Measurements from ENCODE around the gene LMOD3. TPM values are rescaled to one million over a fixed set of nuclear protein-coding genes. Genes with fewer than 3 reads are reported as not detected.

Gene LMOD3
- total and polyA plus RNA-seq, 4 donors, result 0.12 TPM; not detected in 3

GRCh38 chr3:69137005-69137404 lies 14.6 kb upstream of the LMOD3 start:
- DNase-seq (no peak), ATAC-seq (ENCODE audit: low FRiP score) (no peak)
- no peaks in the 10 kb centered on the region for H3K4me1 ChIP-seq (ENCODE audit: control insufficient read depth in 1 of 2, insufficient read depth in 2 of 2, low read length in 2 of 2)
- no peak overlapping the region for H3K4me3 ChIP-seq (ENCODE audit: low read length in 2 of 2)
- peaks cover 2% of the 10 kb centered on the region for H3K9me3 ChIP-seq (ENCODE audit: control insufficient read depth, low read length)
- no peaks in the 10 kb centered on the region for H3K36me3 ChIP-seq (ENCODE audit: control insufficient read depth in 1 of 2, insufficient read depth in 2 of 2, low read length in 1 of 2)
- H3K27ac ChIP-seq (ENCODE audit: low read depth in 1 of 2, low read length in 2 of 2), result no peak overlapping the region
- no peaks in the 10 kb centered on the region for H3K27me3 ChIP-seq (ENCODE audit: control insufficient read depth in 1 of 2, insufficient read depth in 2 of 2, low read length in 1 of 2)
- intact Hi-C loops (cut with DNase I), result no loop called here

DNA sequence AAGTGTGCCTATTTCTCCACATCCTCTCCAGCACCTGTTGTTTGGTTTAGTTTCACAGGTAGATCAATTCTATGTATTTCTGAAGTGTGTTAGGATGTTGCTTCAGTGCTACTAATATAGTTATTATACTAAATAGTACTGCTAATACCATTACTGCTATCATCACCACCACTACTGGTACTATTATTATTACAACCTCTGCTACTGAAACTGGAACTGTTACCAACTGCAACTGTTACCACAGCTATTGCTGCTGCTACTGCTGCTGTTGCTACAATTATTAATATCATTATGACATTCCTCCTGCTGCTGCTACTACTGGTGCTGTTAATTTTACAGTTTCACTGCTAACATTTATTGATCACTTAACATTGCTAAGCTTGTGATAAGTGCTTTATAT lies 8.3 kb upstream of the LMOD3 start:
- DNase-seq (no peak), ATAC-seq (ENCODE audit: low FRiP score) (no peak)
- Histone ChIP-seq H3K36me3 (ENCODE audit: control insufficient read depth in 1 of 2, insufficient read depth in 2 of 2, low read length in 1 of 2) (no peaks in the 10 kb centered on the region), H3K27ac (ENCODE audit: low read depth in 1 of 2, low read length in 2 of 2) (no peak overlapping the region), H3K4me3 (ENCODE audit: low read length in 2 of 2) (no peak overlapping the region), H3K4me1 (ENCODE audit: control insufficient read depth in 1 of 2, insufficient read depth in 2 of 2, low read length in 2 of 2) (no peaks in the 10 kb centered on the region), H3K27me3 (ENCODE audit: control insufficient read depth in 1 of 2, insufficient read depth in 2 of 2, low read length in 1 of 2) (peaks cover 0 to 2% of the 10 kb centered on the region in 2 donors), H3K9me3 (ENCODE audit: control insufficient read depth, low read length) (no peaks in the 10 kb centered on the region)
- intact Hi-C loops (cut with DNase I), result no loop called here

DNA sequence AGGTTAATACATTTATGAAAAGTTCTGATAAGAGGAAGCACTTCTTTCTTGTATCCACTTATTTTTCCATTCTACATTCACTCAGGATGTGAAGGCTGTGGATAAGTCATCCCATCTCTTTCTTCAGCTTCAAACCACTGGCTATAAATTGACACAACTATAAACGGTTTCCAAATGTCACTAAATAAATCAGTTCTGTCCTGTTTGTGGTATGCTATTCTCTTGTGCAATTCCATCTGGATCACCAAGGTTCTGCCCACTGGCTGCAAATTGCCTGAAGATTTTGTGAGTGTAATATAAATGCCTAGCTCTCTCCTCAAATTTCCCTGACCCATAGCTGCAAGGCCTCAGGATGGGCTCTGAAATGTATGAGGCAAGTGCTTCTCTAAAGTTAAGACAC lies 7.1 kb upstream of the LMOD3 start:
- intact Hi-C loops (cut with DNase I), result no loop called here
- no peak for DNase-seq
- peaks cover 0 to 2% of the 10 kb centered on the region in 2 donors for H3K27me3 ChIP-seq (ENCODE audit: control insufficient read depth in 1 of 2, insufficient read depth in 2 of 2, low read length in 1 of 2)
- 31 to 37% methylated on average over 1 of the region's 1 CpG for WGBS, 2 donors
- no peaks in the 10 kb centered on the region for H3K36me3 ChIP-seq (ENCODE audit: control insufficient read depth in 1 of 2, insufficient read depth in 2 of 2, low read length in 1 of 2)
- no peaks in the 10 kb centered on the region for H3K9me3 ChIP-seq (ENCODE audit: control insufficient read depth, low read length)
- H3K4me1 ChIP-seq (ENCODE audit: control insufficient read depth in 1 of 2, insufficient read depth in 2 of 2, low read length in 2 of 2), result no peaks in the 10 kb centered on the region
- no peak overlapping the region for H3K27ac ChIP-seq (ENCODE audit: low read depth in 1 of 2, low read length in 2 of 2)
- no peak for ATAC-seq (ENCODE audit: low FRiP score)
- H3K4me3 ChIP-seq (ENCODE audit: low read length in 2 of 2), result no peak overlapping the region

DNA sequence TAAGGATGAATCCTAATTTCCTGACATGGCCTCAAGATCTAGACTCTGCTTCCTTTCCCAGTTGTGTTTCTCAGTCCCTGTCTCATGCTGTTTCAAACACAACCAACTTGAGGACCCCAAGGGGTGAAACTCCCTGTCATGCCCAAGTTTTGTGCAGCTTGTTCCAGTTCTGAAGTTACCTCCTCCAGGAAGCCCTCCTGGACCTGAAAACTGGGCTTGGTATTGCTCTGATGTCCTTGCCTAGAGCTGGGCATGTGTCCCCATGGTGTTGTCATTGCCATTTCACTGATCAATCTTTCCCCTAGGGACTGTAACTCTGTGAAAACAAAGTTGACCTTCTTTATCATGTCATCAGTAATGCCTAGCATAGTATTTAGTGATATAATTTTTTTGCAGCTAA lies 6.1 kb upstream of the LMOD3 start:
- Histone ChIP-seq H3K36me3 (ENCODE audit: control insufficient read depth in 1 of 2, insufficient read depth in 2 of 2, low read length in 1 of 2) (no peaks in the 10 kb centered on the region), H3K4me3 (ENCODE audit: low read length in 2 of 2) (no peak overlapping the region), H3K9me3 (ENCODE audit: control insufficient read depth, low read length) (no peaks in the 10 kb centered on the region), H3K27me3 (ENCODE audit: control insufficient read depth in 1 of 2, insufficient read depth in 2 of 2, low read length in 1 of 2) (peaks cover 0 to 2% of the 10 kb centered on the region in 2 donors), H3K4me1 (ENCODE audit: control insufficient read depth in 1 of 2, insufficient read depth in 2 of 2, low read length in 2 of 2) (no peaks in the 10 kb centered on the region), H3K27ac (ENCODE audit: low read depth in 1 of 2, low read length in 2 of 2) (no peak overlapping the region)
- intact Hi-C loops (cut with DNase I), result no loop called here
- DNase-seq (no peak), ATAC-seq (ENCODE audit: low FRiP score) (no peak)

- Histone ChIP-seq H3K4me1 (ENCODE audit: control insufficient read depth in 1 of 2, insufficient read depth in 2 of 2, low read length in 2 of 2) (no peaks in the 10 kb centered on the region), H3K9me3 (ENCODE audit: control insufficient read depth, low read length) (no peaks in the 10 kb centered on the region), H3K4me3 (ENCODE audit: low read length in 2 of 2) (no peak overlapping the region), H3K36me3 (ENCODE audit: control insufficient read depth in 1 of 2, insufficient read depth in 2 of 2, low read length in 1 of 2) (no peaks in the 10 kb centered on the region), H3K27ac (ENCODE audit: low read depth in 1 of 2, low read length in 2 of 2) (no peak overlapping the region), H3K27me3 (ENCODE audit: control insufficient read depth in 1 of 2, insufficient read depth in 2 of 2, low read length in 1 of 2) (peaks cover 0 to 2% of the 10 kb centered on the region in 2 donors)
- 67 to 95% methylated on average over 2 of the region's 2 CpGs for WGBS, 2 donors
- ATAC-seq (ENCODE audit: low FRiP score) (no peak), DNase-seq (no peak)
- intact Hi-C loops (cut with DNase I), result no loop called here
These were observed 4.6 kb upstream of the LMOD3 start for GRCh38 chr3:69126999-69127398.

DNA sequence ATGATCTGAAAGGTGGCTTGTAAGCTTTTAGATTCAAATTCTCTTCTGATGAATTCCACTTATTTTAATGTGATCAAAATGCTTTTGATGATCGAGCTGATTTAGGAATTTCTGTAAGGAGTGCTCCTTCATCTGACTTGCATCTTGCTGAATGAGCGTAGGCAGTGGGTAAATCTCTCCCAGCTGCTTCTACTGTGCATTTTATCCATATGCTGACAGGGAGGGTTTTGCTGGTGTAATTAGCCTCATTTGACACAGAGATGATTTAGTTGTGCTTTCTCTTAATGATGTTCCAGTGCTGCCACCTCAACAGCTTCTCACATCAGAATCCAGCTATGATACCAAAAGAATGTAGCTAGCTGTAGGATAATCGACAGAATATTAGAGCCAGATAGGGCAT lies 3.8 kb upstream of the LMOD3 start:
- DNase-seq (no peak), ATAC-seq (ENCODE audit: low FRiP score) (no peak)
- H3K9me3 ChIP-seq (ENCODE audit: control insufficient read depth, low read length), result no peaks in the 10 kb centered on the region
- peaks cover 0 to 2% of the 10 kb centered on the region in 2 donors for H3K27me3 ChIP-seq (ENCODE audit: control insufficient read depth in 1 of 2, insufficient read depth in 2 of 2, low read length in 1 of 2)
- H3K4me1 ChIP-seq (ENCODE audit: control insufficient read depth in 1 of 2, insufficient read depth in 2 of 2, low read length in 2 of 2), result no peaks in the 10 kb centered on the region
- intact Hi-C loops (cut with DNase I), result no loop called here
- no peak overlapping the region for H3K27ac ChIP-seq (ENCODE audit: low read depth in 1 of 2, low read length in 2 of 2)
- WGBS, 2 donors, result 84 to 87% methylated on average over 3 of the region's 3 CpGs
- no peak overlapping the region for H3K4me3 ChIP-seq (ENCODE audit: low read length in 2 of 2)
- H3K36me3 ChIP-seq (ENCODE audit: control insufficient read depth in 1 of 2, insufficient read depth in 2 of 2, low read length in 1 of 2), result no peaks in the 10 kb centered on the region

DNA sequence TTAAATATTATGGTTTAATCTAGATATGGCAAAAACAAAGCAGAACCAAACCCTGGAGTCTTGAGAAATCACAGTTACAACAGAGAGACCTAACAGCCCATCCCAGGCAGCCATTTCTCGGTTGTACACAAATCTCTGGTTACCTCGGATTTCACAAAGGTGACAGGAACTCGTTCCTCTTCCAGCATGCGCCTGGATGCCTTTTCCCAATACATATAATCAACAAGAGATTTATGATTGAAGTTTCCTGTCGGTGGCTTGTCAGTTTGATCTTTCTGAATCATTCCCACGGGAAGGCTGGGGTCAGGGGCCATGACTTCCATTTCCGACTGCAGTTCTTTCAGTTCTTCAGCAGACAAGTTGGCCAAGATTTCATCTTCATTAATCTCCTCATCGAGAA lies 445 bp downstream of the LMOD3 start:
- H3K27me3 ChIP-seq (ENCODE audit: control insufficient read depth in 1 of 2, insufficient read depth in 2 of 2, low read length in 1 of 2), result peaks cover 0 to under 1% of the 10 kb centered on the region in 2 donors
- intact Hi-C loops (cut with DNase I), result no loop called here
- no peak overlapping the region for H3K4me3 ChIP-seq (ENCODE audit: low read length in 2 of 2)
- H3K36me3 ChIP-seq (ENCODE audit: control insufficient read depth in 1 of 2, insufficient read depth in 2 of 2, low read length in 1 of 2), result no peaks in the 10 kb centered on the region
- WGBS, 2 donors, result 54 to 57% methylated on average over 8 of the region's 8 CpGs
- no peaks in the 10 kb centered on the region for H3K4me1 ChIP-seq (ENCODE audit: control insufficient read depth in 1 of 2, insufficient read depth in 2 of 2, low read length in 2 of 2)
- H3K9me3 ChIP-seq (ENCODE audit: control insufficient read depth, low read length), result no peaks in the 10 kb centered on the region
- ATAC-seq (ENCODE audit: low FRiP score), result no peak
- H3K27ac ChIP-seq (ENCODE audit: low read depth in 1 of 2, low read length in 2 of 2), result no peak overlapping the region
- no peak for DNase-seq

DNA sequence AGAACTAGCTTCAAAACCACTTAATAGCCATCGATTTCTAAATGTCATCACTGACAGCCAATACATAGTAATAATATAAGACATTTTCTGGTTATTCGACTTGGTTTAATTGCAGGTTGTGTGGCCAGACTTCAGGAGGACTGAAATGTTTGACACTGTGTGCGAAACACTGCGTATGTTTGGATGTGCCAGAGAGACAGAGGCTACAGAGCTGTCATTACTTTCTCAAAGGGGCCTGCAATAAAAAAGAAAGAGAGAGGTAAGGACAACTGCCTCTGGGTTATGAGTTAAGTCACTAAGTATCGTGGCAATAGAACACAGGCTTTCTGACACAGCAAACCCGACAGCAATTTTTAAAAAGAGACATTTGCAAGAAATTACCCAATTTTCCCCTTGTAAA lies 882 bp downstream of the LMOD3 start:
- Histone ChIP-seq H3K36me3 (ENCODE audit: control insufficient read depth in 1 of 2, insufficient read depth in 2 of 2, low read length in 1 of 2) (no peaks in the 10 kb centered on the region), H3K27ac (ENCODE audit: low read depth in 1 of 2, low read length in 2 of 2) (no peak overlapping the region)

DNA sequence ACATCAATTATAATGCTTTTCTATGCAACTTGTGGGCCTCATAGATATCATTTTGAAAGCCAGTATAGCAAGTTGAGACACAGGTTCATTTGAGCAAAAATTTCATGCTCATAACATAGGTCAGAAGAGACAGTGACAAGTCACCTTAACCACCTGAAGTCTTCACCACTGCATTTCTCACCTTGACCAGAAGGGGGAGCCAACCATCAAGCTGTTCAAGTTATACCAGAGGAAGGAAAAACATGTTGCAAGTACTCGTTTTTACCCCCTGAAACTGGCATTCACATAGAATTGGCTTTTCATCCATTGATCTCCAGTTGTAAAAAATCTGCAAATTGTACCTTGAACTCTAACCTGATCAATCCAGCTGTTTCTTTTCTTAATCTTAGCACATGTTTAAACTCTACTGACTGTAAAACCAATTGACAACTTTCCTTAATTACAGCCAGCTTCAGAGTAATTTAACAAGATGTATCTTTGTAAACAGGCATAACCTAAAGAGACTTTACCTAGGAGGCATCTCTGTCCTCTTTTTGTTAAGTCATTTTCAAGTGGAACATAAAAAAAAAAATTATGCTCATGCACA lies 1.4 kb downstream of the LMOD3 start:
- intact Hi-C loops (cut with DNase I), result no loop called here
- Histone ChIP-seq H3K27ac (ENCODE audit: low read depth in 1 of 2, low read length in 2 of 2) (no peak overlapping the region), H3K4me3 (ENCODE audit: low read length in 2 of 2) (no peak overlapping the region), H3K36me3 (ENCODE audit: control insufficient read depth in 1 of 2, insufficient read depth in 2 of 2, low read length in 1 of 2) (no peaks in the 10 kb centered on the region), H3K27me3 (ENCODE audit: control insufficient read depth in 1 of 2, insufficient read depth in 2 of 2, low read length in 1 of 2) (no peaks in the 10 kb centered on the region), H3K4me1 (ENCODE audit: control insufficient read depth in 1 of 2, insufficient read depth in 2 of 2, low read length in 2 of 2) (no peaks in the 10 kb centered on the region), H3K9me3 (ENCODE audit: control insufficient read depth, low read length) (no peaks in the 10 kb centered on the region)
- DNase-seq (peak in 1 of 2 donors; percentile 60), ATAC-seq (ENCODE audit: low FRiP score) (peak; percentile 66)
- WGBS, 2 donors, result 0% methylated on average over 1 of the region's 1 CpG

More for the DNA sequence above, 882 bp downstream of the LMOD3 start:
- 86 to 88% methylated on average over 6 of the region's 6 CpGs for WGBS, 2 donors
- intact Hi-C loops (cut with DNase I), result no loop called here
- H3K4me1 ChIP-seq (ENCODE audit: control insufficient read depth in 1 of 2, insufficient read depth in 2 of 2, low read length in 2 of 2), result no peaks in the 10 kb centered on the region
- no peaks in the 10 kb centered on the region for H3K27me3 ChIP-seq (ENCODE audit: control insufficient read depth in 1 of 2, insufficient read depth in 2 of 2, low read length in 1 of 2)
- DNase-seq, result no peak
- no peak overlapping the region for H3K4me3 ChIP-seq (ENCODE audit: low read length in 2 of 2)
- H3K9me3 ChIP-seq (ENCODE audit: control insufficient read depth, low read length), result no peaks in the 10 kb centered on the region
- ATAC-seq (ENCODE audit: low FRiP score), result no peak
